Activated CD4-positive, alpha-beta T cell treated with anti-CD3 and anti-CD28 coated beads, Interleukin-2, amount 10 ng/mL, durations not matched to agents 24 days and 14 days (primary cell): Measurements from ENCODE around the gene IRGQ. TPM values are rescaled to one million over a fixed set of nuclear protein-coding genes. Genes with fewer than 3 reads are reported as not detected.

Experiments used
- DNase-seq: peaks from one replicate; pipeline ENCODE4 v3.0.0; 2022
- H3K27ac Mint-ChIP-seq: one replicate; pipeline ENCODE4 v1.8.0; 2022; ENCODE audit warnings: mild to moderate bottlenecking, mixed read lengths
- H3K27me3 Mint-ChIP-seq: one replicate; pipeline ENCODE4 v1.8.0; 2022; ENCODE audit warnings: mixed read lengths
- H3K36me3 Mint-ChIP-seq: one replicate; pipeline ENCODE4 v1.8.0; 2022; ENCODE audit warnings: low read depth, mild to moderate bottlenecking, mixed read lengths
- H3K4me1 Mint-ChIP-seq: one replicate; pipeline ENCODE4 v1.8.0; 2021; ENCODE audit warnings: mixed read lengths
- H3K4me3 Mint-ChIP-seq: one replicate; pipeline ENCODE4 v1.8.0; 2022; ENCODE audit warnings: mild to moderate bottlenecking, moderate library complexity, mixed read lengths
- H3K9me3 Mint-ChIP-seq: one replicate; pipeline ENCODE4 v1.8.0; 2021; ENCODE audit warnings: mixed read lengths
- intact Hi-C: fragments of 100-400 bp; cut with micrococcal nuclease; formaldehyde crosslinking; loops from one replicate; pipeline ENCODE4 v1.15.1; 2023
- total RNA-seq: library from RNA; stranded (reverse); gene quantifications from 2 replicates; pipeline ENCODE4 v1.2.3, GENCODE V29; 2022

The IRGQ gene
- total RNA-seq, 1 donor from 2014 or later = 31.5 TPM

DNA sequence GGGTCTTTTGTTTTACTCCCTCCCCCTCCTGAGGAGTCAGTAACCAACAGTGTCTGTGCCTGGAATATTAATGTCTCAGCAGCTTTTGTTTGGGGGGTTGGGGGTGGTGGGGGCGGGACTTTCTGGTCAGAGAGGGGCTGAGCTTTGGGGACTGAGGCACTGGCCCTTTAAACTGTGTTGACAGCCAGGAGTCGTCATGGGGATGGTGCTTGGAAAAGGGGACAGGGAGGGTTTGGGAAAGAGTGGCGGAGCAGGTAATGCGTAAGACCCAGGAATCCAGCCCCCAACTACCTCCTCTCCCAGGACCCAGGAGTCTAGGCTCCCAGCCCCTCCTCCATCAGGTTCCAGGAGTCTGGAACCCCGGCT, 38.6 kb upstream of the IRGQ start:
- intact Hi-C loops = no loop called here
- Mint-ChIP-seq H3K4me1 (peaks cover 12% of the 10 kb centered on the region), H3K27ac (no peak overlapping the region), H3K4me3 (no peak overlapping the region), H3K9me3 (no peaks in the 10 kb centered on the region), H3K27me3 (peaks cover 39% of the 10 kb centered on the region), H3K36me3 (peaks cover 4% of the 10 kb centered on the region)
- DNase-seq = no peak

GRCh38 chr19:43634068-43634467, 38.1 kb upstream of the IRGQ start:
- peaks cover 2% of the 10 kb centered on the region for H3K36me3 Mint-ChIP-seq
- peaks cover 37% of the 10 kb centered on the region for H3K27me3 Mint-ChIP-seq
- no peak for DNase-seq
- H3K27ac Mint-ChIP-seq = no peak overlapping the region
- intact Hi-C loops = no loop called here
- H3K9me3 Mint-ChIP-seq = no peaks in the 10 kb centered on the region
- peaks cover 10% of the 10 kb centered on the region for H3K4me1 Mint-ChIP-seq
- no peak overlapping the region for H3K4me3 Mint-ChIP-seq

DNA sequence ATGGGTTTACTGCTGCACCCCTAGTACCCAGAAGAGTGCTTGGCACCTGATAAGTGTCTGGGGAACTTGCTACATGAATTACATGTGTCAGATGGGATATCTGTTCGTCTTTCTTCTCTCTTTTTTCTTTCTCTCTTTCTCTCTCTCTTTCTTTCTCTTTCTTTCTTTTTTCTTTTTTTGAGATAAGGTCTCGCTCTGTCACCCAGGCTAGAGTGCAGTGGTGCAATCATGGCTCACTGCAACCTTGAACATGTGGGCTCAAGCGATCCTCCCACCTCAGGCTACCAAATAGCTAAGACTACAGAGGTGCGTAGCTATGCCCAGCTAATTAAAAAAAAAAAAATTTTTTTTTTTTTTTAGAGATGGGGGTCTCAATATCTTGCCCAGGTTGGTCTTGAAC, 37.6 kb upstream of the IRGQ start:
- Mint-ChIP-seq H3K27me3 (peaks cover 32% of the 10 kb centered on the region), H3K9me3 (no peaks in the 10 kb centered on the region), H3K27ac (no peak overlapping the region), H3K4me3 (no peak overlapping the region), H3K36me3 (no peaks in the 10 kb centered on the region), H3K4me1 (peaks cover 6% of the 10 kb centered on the region)
- intact Hi-C loops = no loop called here
- DNase-seq = no peak

DNA sequence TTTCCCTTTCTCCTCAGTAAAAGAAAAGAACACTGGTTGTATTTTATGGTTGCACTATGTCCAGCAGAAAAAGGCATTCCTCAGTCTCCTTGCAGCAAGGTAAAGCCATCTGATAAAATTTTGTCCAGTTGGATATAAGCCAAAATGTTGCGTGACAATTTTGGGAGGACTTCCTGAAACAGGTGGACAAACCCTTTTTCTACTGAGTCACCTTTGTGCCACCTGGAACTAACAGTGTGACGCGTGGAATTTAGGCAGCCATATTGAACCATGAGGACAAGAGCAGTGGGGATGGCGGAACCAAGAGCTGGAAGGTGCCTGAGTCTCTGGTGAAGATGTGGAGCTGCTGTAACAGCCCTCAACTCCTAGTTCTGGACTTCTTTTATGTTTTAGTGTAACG, 35.6 kb upstream of the IRGQ start:
- Mint-ChIP-seq H3K4me1 (peaks cover 3% of the 10 kb centered on the region), H3K4me3 (no peak overlapping the region), H3K36me3 (no peaks in the 10 kb centered on the region), H3K27me3 (peaks cover 20% of the 10 kb centered on the region), H3K9me3 (no peaks in the 10 kb centered on the region), H3K27ac (no peak overlapping the region)
- intact Hi-C loops = no loop called here
- DNase-seq = no peak

DNA sequence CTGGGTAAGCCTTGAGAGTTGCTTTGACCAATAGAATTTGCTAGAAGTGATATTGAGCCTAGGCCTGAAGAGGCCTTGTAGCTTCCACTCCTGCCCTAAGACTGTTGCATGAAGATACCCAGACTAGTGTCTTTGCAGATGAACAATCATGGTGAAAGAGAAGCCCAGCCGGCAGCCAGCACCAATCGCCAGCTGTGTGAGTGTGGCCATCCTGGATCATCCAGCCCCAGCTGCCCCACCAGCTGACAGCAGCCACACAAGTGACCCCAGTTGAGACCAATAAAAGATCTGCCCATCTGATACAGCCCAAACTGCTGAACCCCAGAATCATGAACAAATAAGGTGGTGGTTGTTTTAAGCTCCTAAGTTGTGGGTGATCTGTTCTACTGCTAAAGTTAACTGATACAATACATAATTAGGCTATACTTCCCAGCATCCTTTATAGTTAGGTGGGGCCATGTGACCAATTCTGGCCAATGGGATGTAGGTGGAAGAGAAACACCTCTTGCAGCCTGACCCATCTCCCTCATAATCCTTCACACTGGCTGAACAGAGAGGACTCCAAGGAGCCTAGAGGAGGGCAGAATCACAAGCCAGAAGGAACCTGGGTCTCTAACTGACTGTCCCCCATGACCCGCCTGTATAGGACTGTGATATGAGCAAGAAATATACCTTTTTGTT, 32.9 kb upstream of the IRGQ start:
- Mint-ChIP-seq H3K36me3 (no peaks in the 10 kb centered on the region), H3K27ac (no peak overlapping the region), H3K4me1 (peaks cover 13% of the 10 kb centered on the region), H3K27me3 (peaks cover 14% of the 10 kb centered on the region), H3K9me3 (no peaks in the 10 kb centered on the region), H3K4me3 (no peak overlapping the region)
- no peak for DNase-seq
- intact Hi-C loops = no loop called here

DNA sequence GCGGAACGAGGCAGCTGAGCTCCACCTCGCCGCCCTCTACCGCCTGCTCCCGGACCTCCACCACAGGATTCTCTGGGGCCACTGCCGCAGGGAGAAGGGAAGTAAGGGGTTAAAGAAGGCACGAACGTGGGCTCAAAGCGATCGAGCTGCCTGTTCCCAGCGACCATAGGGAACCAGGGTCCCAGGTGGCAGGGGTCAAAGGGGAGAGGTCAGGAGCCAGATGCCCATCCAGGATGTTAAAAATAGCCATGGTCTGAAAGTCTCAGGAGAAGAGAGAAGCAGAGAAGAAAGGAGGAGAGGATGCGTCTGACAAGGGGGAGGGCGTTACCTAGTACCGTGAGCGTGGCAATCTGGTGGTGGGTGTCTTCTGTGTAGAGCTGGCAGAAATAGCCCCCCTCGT, 30.9 kb upstream of the IRGQ start:
- intact Hi-C loops = no loop called here
- Mint-ChIP-seq H3K36me3 (no peaks in the 10 kb centered on the region), H3K4me1 (peaks cover 13% of the 10 kb centered on the region), H3K27ac (no peak overlapping the region), H3K4me3 (no peak overlapping the region), H3K9me3 (no peaks in the 10 kb centered on the region), H3K27me3 (peaks cover 6% of the 10 kb centered on the region)
- DNase-seq = no peak

- Mint-ChIP-seq H3K9me3 (no peaks in the 10 kb centered on the region), H3K27me3 (peaks cover 6% of the 10 kb centered on the region), H3K27ac (no peak overlapping the region), H3K36me3 (no peaks in the 10 kb centered on the region), H3K4me3 (no peak overlapping the region), H3K4me1 (peaks cover 15% of the 10 kb centered on the region)
- peak; percentile 70 for DNase-seq
- intact Hi-C loops = loop anchor here (1.0 kb wide), 1 partner anchor 37 kb away; no protein-coding TSS in a partner anchor
Measured at GRCh38 chr19:43625918-43626579, 30.1 kb upstream of the IRGQ start.

DNA sequence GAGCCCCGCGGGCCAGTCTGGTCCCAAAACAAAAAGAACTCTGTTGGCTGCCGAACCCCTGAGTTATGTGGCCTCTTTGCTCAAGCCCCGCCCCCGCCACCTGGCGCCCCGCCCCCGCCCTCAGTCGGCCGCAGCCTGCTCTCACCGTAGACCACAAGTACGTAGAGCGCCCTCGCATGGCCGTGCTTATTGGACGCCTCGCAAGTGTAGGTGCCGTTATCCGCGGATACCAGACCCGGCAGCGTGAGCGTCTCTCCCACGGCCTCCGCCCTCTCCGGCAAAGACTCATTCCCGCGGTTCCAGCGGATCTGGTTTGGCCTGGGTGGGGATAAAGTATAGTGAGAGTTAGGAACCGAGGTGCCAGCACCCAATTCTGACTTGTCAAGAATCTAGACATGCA, 29.0 kb upstream of the IRGQ start:
- Mint-ChIP-seq H3K27me3 (peaks cover 4% of the 10 kb centered on the region), H3K4me1 (peaks cover 24% of the 10 kb centered on the region), H3K9me3 (no peaks in the 10 kb centered on the region), H3K36me3 (no peaks in the 10 kb centered on the region), H3K27ac (no peak overlapping the region), H3K4me3 (peak overlapping the region; percentile 34)
- intact Hi-C loops = loop anchor here (1.0 kb wide), 1 partner anchor 38 kb away; no protein-coding TSS in a partner anchor
- peak; percentile 95 for DNase-seq

GRCh38 chr19:43623889-43624670, 28.1 kb upstream of the IRGQ start:
- DNase-seq = peak; percentile 67
- Mint-ChIP-seq H3K36me3 (no peaks in the 10 kb centered on the region), H3K9me3 (no peaks in the 10 kb centered on the region), H3K27ac (peak overlapping the region; percentile 70), H3K27me3 (peaks cover 4% of the 10 kb centered on the region), H3K4me1 (peaks cover 27% of the 10 kb centered on the region), H3K4me3 (no peak overlapping the region)
- intact Hi-C loops = no loop called here

- no peak for DNase-seq
- H3K36me3 Mint-ChIP-seq = no peaks in the 10 kb centered on the region
- no peak overlapping the region for H3K4me3 Mint-ChIP-seq
- peaks cover 29% of the 10 kb centered on the region for H3K4me1 Mint-ChIP-seq
- H3K27me3 Mint-ChIP-seq = peaks cover 4% of the 10 kb centered on the region
- intact Hi-C loops = no loop called here
- no peaks in the 10 kb centered on the region for H3K9me3 Mint-ChIP-seq
- no peak overlapping the region for H3K27ac Mint-ChIP-seq
Measured at GRCh38 chr19:43622956-43623355, 27.0 kb upstream of the IRGQ start.

DNA sequence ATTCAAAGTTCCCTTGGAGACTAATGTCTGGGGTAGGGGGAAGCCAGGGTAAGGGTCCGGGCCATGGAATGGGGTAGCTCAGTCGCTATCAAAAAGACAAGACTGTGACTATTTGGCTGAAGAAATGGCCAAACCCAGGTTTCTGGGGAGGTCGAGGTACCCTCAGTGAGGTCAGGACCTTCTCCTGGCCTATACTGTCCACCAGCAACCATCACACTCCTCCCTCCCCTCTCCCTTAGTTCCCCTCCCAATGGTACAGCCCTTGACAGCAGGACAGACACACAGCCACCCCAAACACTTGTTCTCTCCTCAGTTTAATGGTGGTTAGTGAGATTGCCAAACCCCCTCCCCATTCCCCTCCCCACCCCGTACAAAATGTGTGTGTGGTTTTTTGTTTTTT, 26.1 kb upstream of the IRGQ start:
- Mint-ChIP-seq H3K36me3 (no peaks in the 10 kb centered on the region), H3K9me3 (no peaks in the 10 kb centered on the region), H3K4me3 (no peak overlapping the region), H3K4me1 (peaks cover 30% of the 10 kb centered on the region), H3K27ac (no peak overlapping the region), H3K27me3 (peaks cover 2% of the 10 kb centered on the region)
- intact Hi-C loops = no loop called here
- no peak for DNase-seq

- Mint-ChIP-seq H3K9me3 (no peaks in the 10 kb centered on the region), H3K4me3 (peak overlapping the region; percentile 98), H3K27ac (peak overlapping the region; percentile 99), H3K27me3 (no peaks in the 10 kb centered on the region), H3K4me1 (peaks cover 31% of the 10 kb centered on the region), H3K36me3 (no peaks in the 10 kb centered on the region)
- peak; percentile 95 for DNase-seq
- intact Hi-C loops = no loop called here
Measured at GRCh38 chr19:43620061-43621001, 24.4 kb upstream of the IRGQ start.

- no peaks in the 10 kb centered on the region for H3K9me3 Mint-ChIP-seq
- H3K36me3 Mint-ChIP-seq = no peaks in the 10 kb centered on the region
- H3K27ac Mint-ChIP-seq = peak within 1 kb of the TSS; percentile 99
- H3K27me3 Mint-ChIP-seq = no peaks in the 10 kb centered on the region
- peak; percentile 96 for DNase-seq
- intact Hi-C loops = loop anchor here (1.0 kb wide), 4 partner anchors 23 to 135 kb away; partner anchors contain the start of genes IRGQ, PINLYP, SMG9 and XRCC1
- peaks cover 23% of the 10 kb centered on the region for H3K4me1 Mint-ChIP-seq
- H3K4me3 Mint-ChIP-seq = peak within 1 kb of the TSS; percentile 98
Measured at GRCh38 chr19:43619262-43620060, 23.5 kb upstream of the IRGQ start, which contains the start of gene ZNF428. ZNF428 (minus strand) TSS chr19:43619629; CDS start chr19:43614304, 5,325 bp downstream.
